GM08714 (cell line): ENCODE results near the gene FAM181B.

Source experiments
- H3K4me3 ChIP-seq: fragments of 200-500 bp; sonication (Bioruptor generic); 2 replicates; pipeline ENCODE4 v1.5.1; 2014; ENCODE audit warnings: mild to moderate bottlenecking, low read length, inconsistent platforms
- ZNF274 ChIP-seq: IDR thresholded peaks from 2 replicates; pipeline ENCODE4 v1.6.1; 2012; ENCODE audit warnings: mild to moderate bottlenecking, low read depth, low read length

Gene FAM181B

GRCh38 chr11:82682003-82682751, 51.5 kb downstream of the FAM181B start:
- no peak for TF ChIP-seq ZNF274
- no peak overlapping the region for H3K4me3 ChIP-seq

DNA sequence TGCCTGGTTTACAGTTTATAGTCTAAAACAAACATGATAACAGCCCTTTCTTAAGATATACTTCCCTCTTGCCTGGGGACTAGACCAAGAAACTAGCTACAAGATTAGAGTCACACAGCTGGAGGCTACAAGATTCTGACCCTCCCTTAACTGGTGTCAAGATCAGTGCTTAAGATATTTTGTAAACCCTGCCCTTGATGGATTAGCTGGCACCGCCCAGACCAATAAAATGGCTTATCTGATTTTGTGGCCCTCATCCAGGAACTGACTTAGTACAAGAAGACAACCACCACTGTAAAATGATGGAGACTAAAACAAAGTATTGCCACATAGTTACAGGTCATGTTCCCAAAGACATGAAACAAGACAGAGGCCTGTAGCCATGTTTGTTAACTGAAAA, 53.4 kb downstream of the FAM181B start:
- no peak for TF ChIP-seq ZNF274
- H3K4me3 ChIP-seq, result no peak overlapping the region
